NT2/D1 (cell line): ENCODE data around the gene PCMTD2.
"Not testable (repeated sequence)": the region's sequence is repeated elsewhere in the genome, so short reads cannot be mapped to it uniquely, and the experiment has no call there.

ENCODE experiments used
- SUZ12 ChIP-seq: IDR thresholded peaks from 2 replicates; pipeline ENCODE4 v1.6.1; 2011; ENCODE audit not compliant: insufficient read length, insufficient read depth; ENCODE audit errors: extremely low read depth
- ZNF274 ChIP-seq: IDR thresholded peaks from 2 replicates; pipeline ENCODE4 v1.6.1; 2011; ENCODE audit warnings: mild to moderate bottlenecking, low read depth, low read length

GRCh38 chr20:64287264-64287590 lies 31.7 kb downstream of the PCMTD2 start:
- TF ChIP-seq SUZ12, ZNF274: not testable (repeated sequence)
